ENCODE data around the gene ELOVL6. TPM values are rescaled to one million over a fixed set of nuclear protein-coding genes. Genes with fewer than 3 reads are reported as not detected.

ELOVL6 gene
- polyA plus RNA-seq, 1 experiment = 30.7 TPM

- Histone ChIP-seq H3K4me3 (ENCODE audit: low read depth, low read length) (no peak overlapping the region), H3K9me3 (ENCODE audit: control insufficient read depth, insufficient read depth, low read length) (no peaks in the 10 kb centered on the region), H3K27me3 (ENCODE audit: control insufficient read depth, insufficient read depth, low read length) (no peaks in the 10 kb centered on the region), H3K27ac (ENCODE audit: low read depth, low read length) (no peak overlapping the region)
- no peak for DNase-seq (ENCODE audit: low read depth, low spot score)
- CTCF ChIA-PET = interaction anchor here (22.0 kb wide), 1 partner anchor 516 kb away, joined by 818 read pairs; no protein-coding TSS in a partner anchor
- TF ChIP-seq CTCF (IDR thresholded peaks at IDR 0.05; ENCODE audit: low read depth, low read length) = no peak
- POLR2A ChIA-PET = no interaction called here
Measured at GRCh38 chr4:109996526-109996925, 201.9 kb downstream of the ELOVL6 start.

Data from AG04450 (cell line).